ENCODE measurements around the gene DNAJB11. TPM values are rescaled to one million over a fixed set of nuclear protein-coding genes. Genes with fewer than 3 reads are reported as not detected.

The DNAJB11 gene
- total RNA-seq, 1 donor from 2014 or later, result 19.7 TPM

GRCh38 chr3:186612721-186613636, 42.5 kb downstream of the DNAJB11 start, which contains the start of gene AHSG:
TSS of gene AHSG (plus strand) at chr3:186613060. CDS start at chr3:186613142, 82 bp downstream.
- intact Hi-C loops (cut with DNase I), result no loop called here
- ATAC-seq (ENCODE audit: poor library complexity), result no peak
- no peak for DNase-seq

GRCh38 chr3:186613637-186614265, 43.2 kb downstream of the DNAJB11 start:
- intact Hi-C loops (cut with DNase I), result loop anchor here (2.0 kb wide), 2 partner anchors 139 to 207 kb away; no protein-coding TSS in a partner anchor
- DNase-seq (no peak), ATAC-seq (ENCODE audit: poor library complexity) (no peak)

- intact Hi-C loops (cut with DNase I), result loop anchor here (2.0 kb wide), 2 partner anchors 139 to 207 kb away; no protein-coding TSS in a partner anchor
- ATAC-seq (ENCODE audit: poor library complexity), result no peak
- DNase-seq, result no peak
Observed at GRCh38 chr3:186614266-186614596, 43.7 kb downstream of the DNAJB11 start.

GRCh38 chr3:186614597-186615483, 44.3 kb downstream of the DNAJB11 start:
- ATAC-seq (ENCODE audit: poor library complexity), result peak; percentile 85
- peak; percentile 78 for DNase-seq
- intact Hi-C loops (cut with DNase I), result loop anchor here (2.0 kb wide), 2 partner anchors 138 to 206 kb away; no protein-coding TSS in a partner anchor

- intact Hi-C loops (cut with DNase I), result no loop called here
- DNase-seq (no peak), ATAC-seq (ENCODE audit: poor library complexity) (no peak)
Observed at GRCh38 chr3:186616299-186616617, 45.7 kb downstream of the DNAJB11 start.

- ATAC-seq (ENCODE audit: poor library complexity), result peak; percentile 96
- DNase-seq, result peak; percentile 89
- intact Hi-C loops (cut with DNase I), result no loop called here
Observed at GRCh38 chr3:186617036-186617946, 46.8 kb downstream of the DNAJB11 start.

GRCh38 chr3:186618318-186618938, 47.9 kb downstream of the DNAJB11 start:
- no peak for DNase-seq
- intact Hi-C loops (cut with DNase I), result no loop called here
- no peak for ATAC-seq (ENCODE audit: poor library complexity)

GRCh38 chr3:186619787-186620212, 49.3 kb downstream of the DNAJB11 start:
- no peak for DNase-seq
- intact Hi-C loops (cut with DNase I), result no loop called here
- no peak for ATAC-seq (ENCODE audit: poor library complexity)

GRCh38 chr3:186620213-186621092, 49.9 kb downstream of the DNAJB11 start:
- no peak for DNase-seq
- ATAC-seq (ENCODE audit: poor library complexity), result no peak
- intact Hi-C loops (cut with DNase I), result no loop called here

GRCh38 chr3:186621894-186622650, 51.6 kb downstream of the DNAJB11 start:
- no peak for DNase-seq
- intact Hi-C loops (cut with DNase I), result no loop called here
- ATAC-seq (ENCODE audit: poor library complexity), result no peak

GRCh38 chr3:186622651-186623310, 52.3 kb downstream of the DNAJB11 start:
- DNase-seq (no peak), ATAC-seq (ENCODE audit: poor library complexity) (no peak)
- intact Hi-C loops (cut with DNase I), result no loop called here

- intact Hi-C loops (cut with DNase I), result no loop called here
- DNase-seq (no peak), ATAC-seq (ENCODE audit: poor library complexity) (no peak)
Observed at GRCh38 chr3:186624598-186624997, 54.1 kb downstream of the DNAJB11 start.

- DNase-seq (no peak), ATAC-seq (ENCODE audit: poor library complexity) (no peak)
- intact Hi-C loops (cut with DNase I), result no loop called here
Observed at GRCh38 chr3:186625600-186626042, 55.1 kb downstream of the DNAJB11 start.

GRCh38 chr3:186626254-186626847, 55.8 kb downstream of the DNAJB11 start:
- DNase-seq (no peak), ATAC-seq (ENCODE audit: poor library complexity) (no peak)
- intact Hi-C loops (cut with DNase I), result no loop called here

GRCh38 chr3:186627852-186628414, 57.4 kb downstream of the DNAJB11 start:
- DNase-seq (no peak), ATAC-seq (ENCODE audit: poor library complexity) (no peak)
- intact Hi-C loops (cut with DNase I), result no loop called here

Data from Right ventricle myocardium superior (tissue), 1 donor.